Measurements from ENCODE around the gene CHCHD6. TPM values are rescaled to one million over a fixed set of nuclear protein-coding genes. Genes with fewer than 3 reads are reported as not detected.

Gene CHCHD6
- total RNA-seq, 1 experiment from 2014 or later = 36.3 TPM

GRCh38 chr3:126807795-126808194 lies 103.8 kb downstream of the CHCHD6 start:
- Histone ChIP-seq H3K4me3 (replicated peaks in 1 of 2; ENCODE audit: low read depth in 1 of 2, low read length in 2 of 2) (no peak overlapping the region), H3K4me1 (ENCODE audit: control insufficient read depth in 1 of 2, insufficient read depth in 2 of 2, low read length in 2 of 2) (no peaks in the 10 kb centered on the region; a peak in 1 of 4 replicates), H3K27me3 (ENCODE audit: insufficient read depth, low read length) (no peaks in the 10 kb centered on the region), H3K9me2 (ENCODE audit: insufficient read depth) (no peaks in the 10 kb centered on the region), H3K36me3 (ENCODE audit: control insufficient read depth in 1 of 2, insufficient read depth in 2 of 2, low read length in 2 of 2) (no peaks in the 10 kb centered on the region), H3K9ac (ENCODE audit: low read length) (no peak overlapping the region), H3K9me3 (ENCODE audit: control insufficient read depth in 1 of 2, insufficient read depth in 1 of 2, low read depth in 1 of 2, low read length in 2 of 2) (no peaks in the 10 kb centered on the region), H3K79me2 (ENCODE audit: insufficient read depth, low read length) (no peaks in the 10 kb centered on the region), H4K20me1 (ENCODE audit: insufficient read depth) (no peaks in the 10 kb centered on the region), H3K4me2 (ENCODE audit: low read length) (no peak overlapping the region), H3K27ac (ENCODE audit: low read depth, low read length) (no peak overlapping the region), H2AFZ (ENCODE audit: low read depth, low read length, poor library complexity, severe bottlenecking) (no peak overlapping the region)
- intact Hi-C loops (cut with micrococcal nuclease) = no loop called here
- no TSS peak for BruUV-seq (replicated peaks)
- CTCF ChIA-PET = no interaction called here
- TF ChIP-seq FOSL1 (IDR thresholded peaks at IDR 0.05; ENCODE audit: low read depth) = no peak
- TF ChIP-seq ZNF274 (IDR thresholded peaks at IDR 0.05; ENCODE audit: low read depth, low read length) = no peak
- TF ChIP-seq RAD21 (IDR thresholded peaks at IDR 0.05; ENCODE audit: low read depth) = no peak
- TF ChIP-seq SRF (IDR thresholded peaks at IDR 0.05; ENCODE audit: low read depth) = no peak
- TF ChIP-seq, protein P1, sequence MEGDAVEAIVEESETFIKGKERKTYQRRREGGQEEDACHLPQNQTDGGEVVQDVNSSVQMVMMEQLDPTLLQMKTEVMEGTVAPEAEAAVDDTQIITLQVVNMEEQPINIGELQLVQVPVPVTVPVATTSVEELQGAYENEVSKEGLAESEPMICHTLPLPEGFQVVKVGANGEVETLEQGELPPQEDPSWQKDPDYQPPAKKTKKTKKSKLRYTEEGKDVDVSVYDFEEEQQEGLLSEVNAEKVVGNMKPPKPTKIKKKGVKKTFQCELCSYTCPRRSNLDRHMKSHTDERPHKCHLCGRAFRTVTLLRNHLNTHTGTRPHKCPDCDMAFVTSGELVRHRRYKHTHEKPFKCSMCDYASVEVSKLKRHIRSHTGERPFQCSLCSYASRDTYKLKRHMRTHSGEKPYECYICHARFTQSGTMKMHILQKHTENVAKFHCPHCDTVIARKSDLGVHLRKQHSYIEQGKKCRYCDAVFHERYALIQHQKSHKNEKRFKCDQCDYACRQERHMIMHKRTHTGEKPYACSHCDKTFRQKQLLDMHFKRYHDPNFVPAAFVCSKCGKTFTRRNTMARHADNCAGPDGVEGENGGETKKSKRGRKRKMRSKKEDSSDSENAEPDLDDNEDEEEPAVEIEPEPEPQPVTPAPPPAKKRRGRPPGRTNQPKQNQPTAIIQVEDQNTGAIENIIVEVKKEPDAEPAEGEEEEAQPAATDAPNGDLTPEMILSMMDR (IDR thresholded peaks at IDR 0.05 in 2 of 3, conservative IDR thresholded peaks at IDR 0.05 in 1 of 3; ENCODE audit: borderline replicate concordance in 1 of 3, insufficient read depth in 1 of 3, low read depth in 2 of 3, low read length in 2 of 3) = no peak
- TF ChIP-seq MAX (IDR thresholded peaks at IDR 0.05) = no peak
- TF ChIP-seq TCF7L2 (IDR thresholded peaks at IDR 0.05; ENCODE audit: borderline replicate concordance, extremely low read depth, insufficient read depth, insufficient read length) = no peak
- no peak for TF ChIP-seq EGR1 (IDR thresholded peaks at IDR 0.05; ENCODE audit: low read depth)
- TF ChIP-seq CBX3 (IDR thresholded peaks at IDR 0.05; ENCODE audit: low read depth) = no peak
- TF ChIP-seq CEBPB (IDR thresholded peaks at IDR 0.05; ENCODE audit: low read depth) = no peak
- ATAC-seq = no peak
- RAD21 ChIA-PET (ENCODE audit: low non-redundant PET in 1 of 2, low total read pairs in 2 of 2, uncharacterized antibody in 2 of 2, unreplicated experiment in 2 of 2) = no interaction called here
- POLR2A ChIA-PET = no interaction called here
- no peak for DNase-seq (ENCODE audit: low read depth, low spot score)

Measured in HCT116 (cell line).